ENCODE results near the gene DDX20. TPM values are rescaled to one million over a fixed set of nuclear protein-coding genes. Genes with fewer than 3 reads are reported as not detected.

The DDX20 gene
- total RNA-seq, 1 donor from 2014 or later: 18.6 TPM

DNA sequence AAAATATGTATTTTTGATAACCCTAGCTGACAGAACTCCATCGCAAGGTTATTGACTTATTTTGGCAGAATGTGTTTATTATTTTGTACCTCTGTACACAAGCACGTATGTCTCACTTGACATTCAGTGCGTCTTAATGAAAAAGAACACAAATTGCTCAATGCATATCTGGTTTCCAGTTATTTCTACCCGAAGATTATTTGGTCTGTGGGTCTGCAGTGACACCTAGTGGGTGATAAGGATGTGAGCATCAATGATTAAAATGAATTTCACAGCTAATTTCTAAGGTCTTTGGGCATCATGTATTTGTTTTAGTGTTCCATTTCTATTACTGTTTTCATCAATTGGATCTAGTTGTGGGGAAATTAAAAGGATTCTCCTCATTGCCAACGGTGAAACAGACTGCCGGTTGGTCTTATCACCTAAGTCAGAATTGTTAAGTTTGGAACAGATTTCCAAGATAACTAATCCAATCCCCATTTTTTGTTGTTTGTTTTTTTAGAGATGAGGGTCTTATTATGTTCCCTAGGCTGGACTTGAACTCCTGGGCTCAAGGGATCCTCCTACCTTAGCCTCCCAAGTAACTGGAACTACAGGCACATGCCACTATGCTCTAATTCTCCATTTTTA lies 13.9 kb downstream of the DDX20 start:
- Mint-ChIP-seq H3K27ac (no peak overlapping the region), H3K4me1 (ENCODE audit: low read depth) (peaks cover 2% of the 10 kb centered on the region), H3K27me3 (no peaks in the 10 kb centered on the region), H3K36me3 (ENCODE audit: insufficient read depth) (peaks cover 7% of the 10 kb centered on the region), H3K9me3 (ENCODE audit: low read depth) (no peaks in the 10 kb centered on the region), H3K4me3 (ENCODE audit: low read depth) (no peak overlapping the region)
- TF ChIP-seq, protein P1, sequence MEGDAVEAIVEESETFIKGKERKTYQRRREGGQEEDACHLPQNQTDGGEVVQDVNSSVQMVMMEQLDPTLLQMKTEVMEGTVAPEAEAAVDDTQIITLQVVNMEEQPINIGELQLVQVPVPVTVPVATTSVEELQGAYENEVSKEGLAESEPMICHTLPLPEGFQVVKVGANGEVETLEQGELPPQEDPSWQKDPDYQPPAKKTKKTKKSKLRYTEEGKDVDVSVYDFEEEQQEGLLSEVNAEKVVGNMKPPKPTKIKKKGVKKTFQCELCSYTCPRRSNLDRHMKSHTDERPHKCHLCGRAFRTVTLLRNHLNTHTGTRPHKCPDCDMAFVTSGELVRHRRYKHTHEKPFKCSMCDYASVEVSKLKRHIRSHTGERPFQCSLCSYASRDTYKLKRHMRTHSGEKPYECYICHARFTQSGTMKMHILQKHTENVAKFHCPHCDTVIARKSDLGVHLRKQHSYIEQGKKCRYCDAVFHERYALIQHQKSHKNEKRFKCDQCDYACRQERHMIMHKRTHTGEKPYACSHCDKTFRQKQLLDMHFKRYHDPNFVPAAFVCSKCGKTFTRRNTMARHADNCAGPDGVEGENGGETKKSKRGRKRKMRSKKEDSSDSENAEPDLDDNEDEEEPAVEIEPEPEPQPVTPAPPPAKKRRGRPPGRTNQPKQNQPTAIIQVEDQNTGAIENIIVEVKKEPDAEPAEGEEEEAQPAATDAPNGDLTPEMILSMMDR (IDR thresholded peaks at IDR 0.05; ENCODE audit: unreplicated experiment): peak; percentile 85
- no peak for DNase-seq (ENCODE audit: low spot score, unreplicated experiment)

DNA sequence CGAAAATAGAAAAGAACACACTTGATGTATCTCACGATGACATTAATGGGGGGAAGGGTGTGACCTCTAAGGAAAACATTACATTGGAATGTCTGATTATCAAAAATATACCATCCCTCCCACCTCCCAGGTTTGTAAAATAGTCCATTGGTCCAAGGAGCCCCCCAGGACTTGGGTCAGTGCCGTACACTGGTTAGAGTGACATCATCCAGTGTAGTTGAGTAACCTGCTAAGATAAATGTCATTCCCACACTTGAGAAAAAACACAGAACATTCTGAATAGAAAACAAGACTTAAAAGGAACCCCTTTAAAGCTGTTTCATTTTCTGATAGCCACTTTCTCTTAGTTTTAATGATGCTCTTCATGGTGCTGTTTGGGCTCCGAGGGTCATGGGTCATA lies 15.2 kb downstream of the DDX20 start:
- no peaks in the 10 kb centered on the region for H3K9me3 Mint-ChIP-seq (ENCODE audit: low read depth)
- peaks cover 2% of the 10 kb centered on the region for H3K4me1 Mint-ChIP-seq (ENCODE audit: low read depth)
- no peak overlapping the region for H3K4me3 Mint-ChIP-seq (ENCODE audit: low read depth)
- no peak for DNase-seq (ENCODE audit: low spot score, unreplicated experiment)
- H3K27me3 Mint-ChIP-seq: no peaks in the 10 kb centered on the region
- H3K36me3 Mint-ChIP-seq (ENCODE audit: insufficient read depth): peaks cover 4% of the 10 kb centered on the region
- TF ChIP-seq, protein P1 (IDR thresholded peaks at IDR 0.05; ENCODE audit: unreplicated experiment): no peak
- H3K27ac Mint-ChIP-seq: no peak overlapping the region

DNA sequence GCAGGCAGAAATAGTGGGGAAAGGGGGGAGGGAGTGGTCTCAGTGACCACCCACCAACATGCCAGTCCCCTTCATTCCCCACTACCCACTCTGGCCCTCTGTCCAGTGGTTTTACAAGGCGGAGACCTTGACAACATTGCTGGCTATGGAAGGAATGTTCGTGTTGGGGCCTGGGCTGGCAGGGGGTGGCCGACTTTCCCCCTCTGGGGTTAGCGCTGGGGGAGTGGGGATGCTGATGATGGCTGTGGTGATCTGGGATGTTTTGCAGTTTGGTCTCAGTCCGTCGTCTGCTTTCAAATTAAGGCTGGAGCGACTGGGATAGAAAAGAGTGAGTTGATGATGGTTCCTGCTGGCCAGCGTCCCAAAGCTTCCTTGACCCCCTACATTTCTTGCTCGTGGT lies 20.3 kb downstream of the DDX20 start:
- H3K9me3 Mint-ChIP-seq (ENCODE audit: low read depth): no peaks in the 10 kb centered on the region
- no peak overlapping the region for H3K27ac Mint-ChIP-seq
- peaks cover 2% of the 10 kb centered on the region for H3K4me1 Mint-ChIP-seq (ENCODE audit: low read depth)
- no peaks in the 10 kb centered on the region for H3K36me3 Mint-ChIP-seq (ENCODE audit: insufficient read depth)
- TF ChIP-seq, protein P1 (IDR thresholded peaks at IDR 0.05; ENCODE audit: unreplicated experiment): no peak
- peaks cover 3% of the 10 kb centered on the region for H3K27me3 Mint-ChIP-seq
- no peak for DNase-seq (ENCODE audit: low spot score, unreplicated experiment)
- H3K4me3 Mint-ChIP-seq (ENCODE audit: low read depth): no peak overlapping the region

DNA sequence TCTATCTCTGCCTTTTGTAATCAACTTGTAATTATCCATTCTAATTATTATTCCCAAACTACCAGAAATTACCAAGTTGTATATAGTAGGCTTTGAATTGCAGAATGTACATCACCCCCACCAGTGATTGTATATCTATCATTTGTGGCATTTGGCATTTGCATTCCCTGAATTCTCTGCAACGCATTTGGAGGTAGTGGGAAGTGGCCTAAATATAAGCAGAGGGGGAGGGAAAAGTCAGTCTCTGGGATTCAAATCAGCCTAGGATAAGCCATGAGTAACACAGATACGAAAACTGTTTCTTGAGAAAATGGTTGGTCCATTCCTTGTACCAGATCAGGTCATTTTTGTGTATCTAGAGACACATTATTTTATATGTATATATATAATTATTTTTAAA lies 20.7 kb downstream of the DDX20 start:
- H3K36me3 Mint-ChIP-seq (ENCODE audit: insufficient read depth): no peaks in the 10 kb centered on the region
- H3K27me3 Mint-ChIP-seq: peaks cover 3% of the 10 kb centered on the region
- H3K27ac Mint-ChIP-seq: no peak overlapping the region
- TF ChIP-seq, protein P1 (IDR thresholded peaks at IDR 0.05; ENCODE audit: unreplicated experiment): no peak
- DNase-seq (ENCODE audit: low spot score, unreplicated experiment): no peak
- no peaks in the 10 kb centered on the region for H3K9me3 Mint-ChIP-seq (ENCODE audit: low read depth)
- no peak overlapping the region for H3K4me3 Mint-ChIP-seq (ENCODE audit: low read depth)
- H3K4me1 Mint-ChIP-seq (ENCODE audit: low read depth): peaks cover 2% of the 10 kb centered on the region

DNA sequence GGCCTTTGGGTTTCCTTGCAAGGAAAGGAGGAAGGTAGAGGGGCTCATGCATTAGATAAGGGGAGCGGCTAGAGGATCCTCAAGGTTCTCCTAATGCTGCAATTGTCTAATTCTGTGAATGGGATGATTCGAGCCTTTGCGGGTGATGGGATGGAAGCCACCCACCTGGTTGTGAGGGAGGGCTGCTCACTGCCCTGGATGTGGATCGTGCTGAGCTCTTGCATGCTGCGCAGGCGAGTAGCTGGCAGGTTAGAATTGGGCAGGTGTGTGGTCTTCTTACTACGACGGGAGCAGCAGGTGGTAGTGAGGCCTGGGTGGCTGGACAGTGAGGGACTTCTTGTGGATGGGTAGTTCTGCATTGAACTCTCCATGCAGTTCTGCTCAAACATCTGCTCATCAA lies 21.2 kb downstream of the DDX20 start:
- peaks cover 2% of the 10 kb centered on the region for H3K4me1 Mint-ChIP-seq (ENCODE audit: low read depth)
- H3K4me3 Mint-ChIP-seq (ENCODE audit: low read depth): no peak overlapping the region
- H3K27me3 Mint-ChIP-seq: peaks cover 3% of the 10 kb centered on the region
- no peak overlapping the region for H3K27ac Mint-ChIP-seq
- no peaks in the 10 kb centered on the region for H3K9me3 Mint-ChIP-seq (ENCODE audit: low read depth)
- no peak for DNase-seq (ENCODE audit: low spot score, unreplicated experiment)
- H3K36me3 Mint-ChIP-seq (ENCODE audit: insufficient read depth): no peaks in the 10 kb centered on the region
- TF ChIP-seq, protein P1 (IDR thresholded peaks at IDR 0.05; ENCODE audit: unreplicated experiment): no peak

Data from progenitor cell of endocrine pancreas (in vitro differentiated cells).